ENCODE measurements around the gene TUT7.

The TUT7 gene

GRCh38 chr9:86315078-86315477, 39.1 kb downstream of the TUT7 start:
- TF ChIP-seq SIN3A (IDR thresholded peaks at IDR 0.05; ENCODE audit: borderline replicate concordance, insufficient read depth, low read length) = no peak
- no peak for TF ChIP-seq FOXP2 (optimal IDR thresholded peaks at IDR 0.05; ENCODE audit: borderline replicate concordance, extremely low read depth, extremely low read length, insufficient read depth)
- no peak for TF ChIP-seq REST (IDR thresholded peaks at IDR 0.05; ENCODE audit: insufficient read depth in 1 of 2, low read depth in 2 of 2, low read length in 2 of 2)
- no peak for TF ChIP-seq TAF1 (IDR thresholded peaks at IDR 0.05; ENCODE audit: borderline replicate concordance, insufficient read depth, low read length)
- TF ChIP-seq POLR2AphosphoS5 (IDR thresholded peaks at IDR 0.05; ENCODE audit: low read depth, low read length) = no peak

DNA sequence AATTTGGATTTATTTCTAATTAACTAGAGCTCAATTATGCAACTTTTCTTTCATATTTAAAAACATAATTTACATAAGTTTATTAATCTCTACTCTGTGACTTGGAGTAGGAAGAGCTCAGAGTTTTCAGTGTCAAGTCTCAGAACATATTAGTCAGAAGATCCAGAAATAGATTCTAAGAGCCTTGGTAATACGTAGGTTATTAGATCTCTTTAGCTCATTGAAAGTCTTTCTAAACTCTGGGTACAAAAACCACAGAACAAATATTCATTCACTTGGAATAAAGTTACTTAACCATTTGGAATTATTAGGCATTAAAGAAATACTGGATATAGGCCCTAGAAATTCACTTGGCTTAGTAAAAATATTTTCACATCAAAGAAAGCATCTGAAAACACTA, 45.5 kb downstream of the TUT7 start:
- no peak for TF ChIP-seq REST (IDR thresholded peaks at IDR 0.05; ENCODE audit: insufficient read depth in 1 of 2, low read depth in 2 of 2, low read length in 2 of 2)
- TF ChIP-seq POLR2AphosphoS5 (IDR thresholded peaks at IDR 0.05; ENCODE audit: low read depth, low read length) = no peak
- TF ChIP-seq TAF1 (IDR thresholded peaks at IDR 0.05; ENCODE audit: borderline replicate concordance, insufficient read depth, low read length) = no peak
- TF ChIP-seq FOXP2 (optimal IDR thresholded peaks at IDR 0.05; ENCODE audit: borderline replicate concordance, extremely low read depth, extremely low read length, insufficient read depth) = no peak
- TF ChIP-seq SIN3A (IDR thresholded peaks at IDR 0.05; ENCODE audit: borderline replicate concordance, insufficient read depth, low read length) = no peak

- TF ChIP-seq SIN3A (IDR thresholded peaks at IDR 0.05; ENCODE audit: borderline replicate concordance, insufficient read depth, low read length) (no peak), POLR2AphosphoS5 (IDR thresholded peaks at IDR 0.05; ENCODE audit: low read depth, low read length) (no peak), REST (IDR thresholded peaks at IDR 0.05; ENCODE audit: insufficient read depth in 1 of 2, low read depth in 2 of 2, low read length in 2 of 2) (no peak), TAF1 (IDR thresholded peaks at IDR 0.05; ENCODE audit: borderline replicate concordance, insufficient read depth, low read length) (no peak), FOXP2 (optimal IDR thresholded peaks at IDR 0.05; ENCODE audit: borderline replicate concordance, extremely low read depth, extremely low read length, insufficient read depth) (no peak)
Measured at GRCh38 chr9:86304236-86304730, 49.9 kb downstream of the TUT7 start.

- TF ChIP-seq TAF1 (IDR thresholded peaks at IDR 0.05; ENCODE audit: borderline replicate concordance, insufficient read depth, low read length) (no peak), SIN3A (IDR thresholded peaks at IDR 0.05; ENCODE audit: borderline replicate concordance, insufficient read depth, low read length) (no peak), FOXP2 (optimal IDR thresholded peaks at IDR 0.05; ENCODE audit: borderline replicate concordance, extremely low read depth, extremely low read length, insufficient read depth) (no peak), REST (IDR thresholded peaks at IDR 0.05; ENCODE audit: insufficient read depth in 1 of 2, low read depth in 2 of 2, low read length in 2 of 2) (no peak), POLR2AphosphoS5 (IDR thresholded peaks at IDR 0.05; ENCODE audit: low read depth, low read length) (no peak)
Measured at GRCh38 chr9:86303316-86303975, 50.8 kb downstream of the TUT7 start.

Data from PFSK-1 (cell line).